8988T (cell line): ENCODE measurements around the gene CAMK2D.

ENCODE experiments used
- DNase-seq: peaks from one replicate; pipeline ENCODE4 v3.0.0; 2011

CAMK2D gene

GRCh38 chr4:113419631-113420030 lies 341.9 kb downstream of the CAMK2D start:
- DNase-seq, result no peak

- no peak for DNase-seq
These were observed 350.0 kb downstream of the CAMK2D start for GRCh38 chr4:113411496-113411938.

- DNase-seq, result no peak
These were observed 350.9 kb downstream of the CAMK2D start for GRCh38 chr4:113410686-113411085.

GRCh38 chr4:113409181-113409580 lies 352.4 kb downstream of the CAMK2D start:
- DNase-seq, result no peak

- no peak for DNase-seq
These were observed 354.1 kb downstream of the CAMK2D start for GRCh38 chr4:113407409-113407808.

- no peak for DNase-seq
These were observed 354.9 kb downstream of the CAMK2D start for GRCh38 chr4:113406723-113407016.

- DNase-seq, result no peak
These were observed 355.4 kb downstream of the CAMK2D start for GRCh38 chr4:113405874-113406722.

GRCh38 chr4:113404841-113405240 lies 356.7 kb downstream of the CAMK2D start:
- DNase-seq, result no peak

- no peak for DNase-seq
These were observed 357.4 kb downstream of the CAMK2D start for GRCh38 chr4:113404167-113404571.
